ENCODE measurements around the gene CHRM1. TPM values are rescaled to one million over a fixed set of nuclear protein-coding genes. Genes with fewer than 3 reads are reported as not detected.

Gene CHRM1
- total and polyA plus RNA-seq, 8 donors, result 0.06 to 0.19 (median 0.12) TPM; not detected in 1

DNA sequence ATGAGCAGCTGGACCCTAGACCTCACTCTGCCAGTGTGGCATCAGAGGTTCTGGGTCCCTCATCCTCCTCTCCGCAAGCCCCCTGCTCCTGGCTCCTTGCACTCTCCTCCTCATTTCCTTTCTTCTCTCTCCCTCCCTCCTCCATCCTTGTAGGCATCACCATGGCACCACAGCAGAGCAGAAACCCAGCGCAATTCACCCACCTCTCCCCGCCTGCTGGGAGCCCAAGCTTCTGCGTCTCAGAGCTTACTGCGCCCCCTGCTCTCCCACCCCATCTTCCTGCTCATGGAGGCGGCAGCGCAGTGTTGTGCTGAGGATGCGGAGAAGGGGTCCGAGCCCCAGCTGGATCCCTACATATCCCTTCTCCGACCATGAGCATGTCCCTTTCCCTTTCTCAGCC, 1.7 kb downstream of the CHRM1 start:
- ATAC-seq (no peak), DNase-seq (no peak), FAIRE-seq (no peak)
- intact Hi-C loops (cut with DNase I), result loop anchor here in 1 of 3 donors (10.0 kb wide), 1 partner anchor 285 kb away; no protein-coding TSS in a partner anchor
- 95 to 96% methylated on average over 10 of the region's 10 CpGs for WGBS, 2 donors
- Histone ChIP-seq H3K4me1 (peaks cover 0 to 6% (median 0%) of the 10 kb centered on the region in 3 donors), H3K27ac (no peak overlapping the region), H3K9me3 (no peaks in the 10 kb centered on the region), H3K27me3 (peaks cover 0 to 3% (median 0%) of the 10 kb centered on the region in 4 donors), H3K36me3 (no peaks in the 10 kb centered on the region), H3K4me3 (no peak overlapping the region)
- TF ChIP-seq, protein P1, sequence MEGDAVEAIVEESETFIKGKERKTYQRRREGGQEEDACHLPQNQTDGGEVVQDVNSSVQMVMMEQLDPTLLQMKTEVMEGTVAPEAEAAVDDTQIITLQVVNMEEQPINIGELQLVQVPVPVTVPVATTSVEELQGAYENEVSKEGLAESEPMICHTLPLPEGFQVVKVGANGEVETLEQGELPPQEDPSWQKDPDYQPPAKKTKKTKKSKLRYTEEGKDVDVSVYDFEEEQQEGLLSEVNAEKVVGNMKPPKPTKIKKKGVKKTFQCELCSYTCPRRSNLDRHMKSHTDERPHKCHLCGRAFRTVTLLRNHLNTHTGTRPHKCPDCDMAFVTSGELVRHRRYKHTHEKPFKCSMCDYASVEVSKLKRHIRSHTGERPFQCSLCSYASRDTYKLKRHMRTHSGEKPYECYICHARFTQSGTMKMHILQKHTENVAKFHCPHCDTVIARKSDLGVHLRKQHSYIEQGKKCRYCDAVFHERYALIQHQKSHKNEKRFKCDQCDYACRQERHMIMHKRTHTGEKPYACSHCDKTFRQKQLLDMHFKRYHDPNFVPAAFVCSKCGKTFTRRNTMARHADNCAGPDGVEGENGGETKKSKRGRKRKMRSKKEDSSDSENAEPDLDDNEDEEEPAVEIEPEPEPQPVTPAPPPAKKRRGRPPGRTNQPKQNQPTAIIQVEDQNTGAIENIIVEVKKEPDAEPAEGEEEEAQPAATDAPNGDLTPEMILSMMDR (IDR thresholded peaks at IDR 0.05), result no peak

DNA sequence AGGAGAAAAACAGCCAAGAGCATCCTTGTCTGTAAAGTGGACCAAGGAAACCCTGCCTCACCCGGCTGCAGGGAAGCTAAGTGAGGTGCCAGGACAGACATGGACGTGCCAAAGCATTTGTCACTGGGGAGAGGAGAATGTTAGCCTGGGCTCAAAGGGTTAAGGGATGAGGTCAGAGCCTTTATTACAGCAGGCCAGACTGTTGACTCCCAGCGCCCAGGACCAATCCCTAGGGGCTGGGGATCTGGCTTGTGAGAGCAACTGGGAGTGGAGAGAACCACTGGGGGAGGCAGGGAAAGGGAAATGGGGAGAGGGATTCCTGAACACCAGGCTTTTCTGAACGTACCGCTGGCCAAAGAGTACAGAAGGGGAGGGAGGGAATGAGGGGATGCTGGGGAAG, 2.6 kb downstream of the CHRM1 start:
- no peak for FAIRE-seq
- Histone ChIP-seq H3K27ac (no peak overlapping the region), H3K4me3 (no peak overlapping the region), H3K36me3 (no peaks in the 10 kb centered on the region), H3K4me1 (peaks cover 0 to 4% (median 0%) of the 10 kb centered on the region in 3 donors), H3K27me3 (peaks cover 0 to 3% (median 0%) of the 10 kb centered on the region in 4 donors), H3K9me3 (no peaks in the 10 kb centered on the region)
- no peak for DNase-seq
- TF ChIP-seq, protein P1 (IDR thresholded peaks at IDR 0.05), result no peak
- intact Hi-C loops (cut with DNase I), result loop anchor here in 1 of 3 donors (10.0 kb wide), 1 partner anchor 286 kb away; no protein-coding TSS in a partner anchor
- no peak for ATAC-seq
- 75 to 77% methylated on average over 5 of the region's 5 CpGs for WGBS, 2 donors

DNA sequence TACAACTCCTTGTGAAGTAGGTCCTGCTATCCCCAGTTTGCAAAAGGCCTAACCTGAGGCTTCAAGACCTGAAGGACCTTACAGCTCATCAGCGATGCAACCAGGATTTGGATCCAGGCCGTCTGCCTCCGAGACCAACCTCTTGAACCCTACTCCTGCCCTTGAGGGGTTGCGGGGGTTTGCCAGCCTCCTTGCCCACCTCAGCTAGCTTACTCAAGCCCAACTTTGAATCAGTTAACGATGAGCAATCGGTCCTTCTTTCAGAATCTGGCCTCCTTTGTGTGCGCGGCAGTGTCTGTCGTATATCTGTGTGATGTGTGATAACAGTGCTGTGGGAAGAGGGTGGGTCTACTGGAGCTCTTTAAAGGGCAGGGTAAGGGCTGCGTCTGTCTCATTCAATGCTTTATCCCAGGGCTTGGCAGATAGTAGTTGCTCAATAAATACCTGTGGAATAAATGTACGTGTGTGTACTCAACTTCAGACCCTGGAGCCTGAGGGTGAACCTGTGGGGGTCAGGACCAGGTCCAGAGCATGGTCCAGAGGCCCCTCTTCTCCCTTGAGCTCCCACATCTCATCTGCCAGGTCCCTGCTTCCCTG, 3.2 kb downstream of the CHRM1 start:
- WGBS, 2 donors, result 91 to 94% methylated on average over 11 of the region's 11 CpGs
- H3K4me1 ChIP-seq, result peaks cover 0 to 4% (median 0%) of the 10 kb centered on the region in 3 donors
- peaks cover 0 to 2% (median 0%) of the 10 kb centered on the region in 4 donors for H3K27me3 ChIP-seq
- H3K27ac ChIP-seq, result no peak overlapping the region
- TF ChIP-seq, protein P1 (IDR thresholded peaks at IDR 0.05), result no peak
- intact Hi-C loops (cut with DNase I), result loop anchor here in 1 of 3 donors (10.0 kb wide), 1 partner anchor 287 kb away; no protein-coding TSS in a partner anchor
- H3K4me3 ChIP-seq, result no peak overlapping the region
- ATAC-seq (no peak), DNase-seq (no peak), FAIRE-seq (no peak)
- H3K36me3 ChIP-seq, result no peaks in the 10 kb centered on the region
- H3K9me3 ChIP-seq, result no peaks in the 10 kb centered on the region

DNA sequence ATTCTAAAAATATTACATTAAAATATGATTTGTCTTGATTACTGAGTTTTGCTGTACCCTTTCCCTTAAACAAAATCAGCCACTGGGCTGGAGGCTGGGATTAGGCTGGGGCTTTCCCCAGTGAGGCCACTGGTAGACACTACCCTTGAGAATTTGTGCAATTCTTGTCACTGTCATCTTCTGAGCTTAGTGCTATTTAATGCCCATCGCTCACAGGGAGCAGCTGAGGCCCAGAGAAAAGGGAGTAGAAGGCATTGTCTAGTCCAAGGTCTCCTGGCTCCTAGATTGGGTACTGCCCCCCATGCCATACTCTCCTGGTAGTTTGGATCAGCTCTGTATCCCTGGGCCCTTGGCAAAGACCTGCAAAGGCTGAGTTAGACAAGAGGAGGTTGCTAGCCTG, 6.7 kb downstream of the CHRM1 start:
- intact Hi-C loops (cut with DNase I), result loop anchor here in 1 of 3 donors (10.0 kb wide), 1 partner anchor 290 kb away; no protein-coding TSS in a partner anchor
- TF ChIP-seq, protein P1 (IDR thresholded peaks at IDR 0.05), result no peak
- no peaks in the 10 kb centered on the region for H3K9me3 ChIP-seq

DNA sequence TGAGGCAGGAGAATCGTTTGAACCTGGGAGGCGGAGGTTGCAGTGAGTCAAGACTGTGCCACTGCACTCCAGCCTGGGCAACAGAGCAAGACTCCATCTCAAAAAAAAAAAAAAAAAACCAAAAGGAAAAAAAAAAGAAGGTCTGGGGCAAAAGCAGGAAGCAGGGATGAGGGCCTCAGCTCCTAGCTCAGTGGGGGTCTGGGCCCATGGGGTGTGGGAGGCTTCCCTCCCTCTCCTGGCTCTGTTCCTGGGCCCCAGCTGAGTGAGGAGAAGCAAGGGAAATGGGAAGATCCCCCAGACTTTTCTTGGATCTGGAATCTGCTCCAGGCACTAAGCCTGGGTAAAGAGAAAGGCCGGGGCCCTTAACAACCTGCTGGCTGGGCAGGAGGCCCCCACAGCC, 8.9 kb downstream of the CHRM1 start:
- no peak overlapping the region for H3K27ac ChIP-seq
- no peak for FAIRE-seq
- no peak overlapping the region for H3K4me3 ChIP-seq
- H3K27me3 ChIP-seq, result no peaks in the 10 kb centered on the region
- no peaks in the 10 kb centered on the region for H3K9me3 ChIP-seq
- H3K4me1 ChIP-seq, result peaks cover 17 to 18% (median 18%) of the 10 kb centered on the region in 3 donors
- intact Hi-C loops (cut with DNase I), result loop anchor here in 1 of 3 donors (10.0 kb wide), 1 partner anchor 293 kb away; no protein-coding TSS in a partner anchor
- 85 to 91% methylated on average over 3 of the region's 3 CpGs for WGBS, 2 donors
- H3K36me3 ChIP-seq, result no peaks in the 10 kb centered on the region
- no peak for ATAC-seq
- DNase-seq, result no peak
- TF ChIP-seq, protein P1 (IDR thresholded peaks at IDR 0.05), result no peak

More for the DNA sequence above, 6.7 kb downstream of the CHRM1 start:
- no peak for FAIRE-seq
- Histone ChIP-seq H3K27me3 (no peaks in the 10 kb centered on the region), H3K4me3 (no peak overlapping the region), H3K27ac (no peak overlapping the region), H3K36me3 (no peaks in the 10 kb centered on the region), H3K4me1 (peaks cover 5 to 6% (median 6%) of the 10 kb centered on the region in 3 donors)
- ATAC-seq, result no peak
- WGBS, 2 donors, result 98 to 100% methylated on average over 1 of the region's 1 CpG
- no peak for DNase-seq
